Central memory CD8-positive, alpha-beta T cell (primary cell): ENCODE measurements around the gene PCBP3.
"Not testable (repeated sequence)": the region's sequence is repeated elsewhere in the genome, so short reads cannot be mapped to it uniquely, and the experiment has no call there.

ENCODE experiments used
- ATAC-seq: fragments of 150-1000 bp; cut with Tn5 transposase; replicated peaks from 2 replicates; pipeline ENCODE4 v1.10.0; 2022; ENCODE audit warnings: mild to moderate bottlenecking, moderate FRiP score, moderate number of reproducible peaks; ENCODE audit not compliant: poor library complexity, severe bottlenecking; ENCODE audit errors: extremely low read depth
- DNase-seq, 2 donors: peaks; one replicate each; pipeline ENCODE4 v3.0.0; 2021; ENCODE audit warnings: low spot score in 2 of 2
- H3K27ac Mint-ChIP-seq: one replicate; pipeline ENCODE4 v1.8.0; 2022; ENCODE audit warnings: low read depth, mild to moderate bottlenecking, moderate library complexity, mixed read lengths
- H3K27me3 Mint-ChIP-seq: one replicate; pipeline ENCODE4 v1.8.0; 2022; ENCODE audit warnings: mixed read lengths
- H3K36me3 Mint-ChIP-seq: one replicate; pipeline ENCODE4 v1.8.0; 2022; ENCODE audit warnings: mild to moderate bottlenecking, moderate library complexity, mixed read lengths; ENCODE audit not compliant: insufficient read depth
- H3K4me1 Mint-ChIP-seq: one replicate; pipeline ENCODE4 v1.8.0; 2022; ENCODE audit warnings: mixed read lengths
- H3K4me3 Mint-ChIP-seq: one replicate; pipeline ENCODE4 v1.8.0; 2022; ENCODE audit warnings: mild to moderate bottlenecking, moderate library complexity, mixed read lengths
- H3K9me3 Mint-ChIP-seq: one replicate; pipeline ENCODE4 v1.8.0; 2022; ENCODE audit warnings: mixed read lengths

PCBP3 gene

GRCh38 chr21:45695086-45695485 is 51.6 kb downstream of the PCBP3 start:
- Mint-ChIP-seq H3K27me3 (peaks cover 34% of the 10 kb centered on the region), H3K27ac (no peak overlapping the region), H3K36me3 (no peaks in the 10 kb centered on the region), H3K4me3 (no peak overlapping the region), H3K4me1 (no peaks in the 10 kb centered on the region), H3K9me3 (no peaks in the 10 kb centered on the region)
- ATAC-seq = no peak
- DNase-seq = no peak

DNA sequence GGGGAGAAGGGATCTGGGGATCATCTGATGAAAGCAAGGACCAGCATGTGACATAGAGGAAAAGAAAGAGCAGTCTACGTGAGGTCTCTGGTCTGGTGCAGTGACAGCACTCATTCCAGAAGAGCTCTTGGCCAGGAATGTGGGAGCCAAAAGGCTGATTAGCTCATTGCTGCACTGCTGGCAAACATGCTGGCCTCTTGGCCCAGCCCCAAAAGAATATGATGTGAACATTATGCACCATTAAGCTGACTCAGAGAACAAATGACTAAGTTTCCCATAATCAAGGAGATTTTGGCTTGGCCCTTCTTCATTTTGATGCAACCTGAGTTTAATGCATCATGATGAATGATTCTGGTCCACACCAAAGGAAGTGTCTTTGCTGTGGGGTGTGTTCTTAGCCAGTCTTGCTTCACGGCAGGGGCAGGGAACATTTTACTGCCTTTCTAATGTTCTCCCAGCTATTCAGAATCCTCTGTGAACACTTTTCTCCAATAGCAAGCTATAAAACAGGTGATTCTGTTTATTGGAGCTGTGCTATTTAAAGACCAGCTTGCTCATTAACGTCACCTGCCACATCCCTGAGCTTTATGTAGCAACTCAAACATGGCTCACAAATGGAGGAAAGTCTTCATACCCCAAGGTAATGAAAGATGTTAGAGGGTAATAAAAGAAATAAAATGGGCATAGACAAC is 55.1 kb downstream of the PCBP3 start:
- no peaks in the 10 kb centered on the region for H3K9me3 Mint-ChIP-seq
- H3K27ac Mint-ChIP-seq = no peak overlapping the region
- ATAC-seq (no peak), DNase-seq (no peak)
- peaks cover 15% of the 10 kb centered on the region for H3K27me3 Mint-ChIP-seq
- H3K4me1 Mint-ChIP-seq = no peaks in the 10 kb centered on the region
- H3K36me3 Mint-ChIP-seq = no peaks in the 10 kb centered on the region
- H3K4me3 Mint-ChIP-seq = no peak overlapping the region

- Mint-ChIP-seq H3K9me3 (no peaks in the 10 kb centered on the region), H3K27me3 (peaks cover 15% of the 10 kb centered on the region), H3K4me1 (no peaks in the 10 kb centered on the region), H3K36me3 (no peaks in the 10 kb centered on the region), H3K4me3 (no peak overlapping the region), H3K27ac (no peak overlapping the region)
- DNase-seq = no peak
- ATAC-seq = no peak
Observed at GRCh38 chr21:45699251-45699942, 55.9 kb downstream of the PCBP3 start.

- H3K27ac Mint-ChIP-seq = no peak overlapping the region
Observed at GRCh38 chr21:45699966-45700365, 56.4 kb downstream of the PCBP3 start.

GRCh38 chr21:45700461-45700860 is 56.9 kb downstream of the PCBP3 start:
- Mint-ChIP-seq H3K4me1 (no peaks in the 10 kb centered on the region), H3K27me3 (peaks cover 15% of the 10 kb centered on the region), H3K36me3 (no peaks in the 10 kb centered on the region), H3K4me3 (no peak overlapping the region), H3K27ac (no peak overlapping the region), H3K9me3 (no peaks in the 10 kb centered on the region)
- ATAC-seq (no peak), DNase-seq (no peak)

More at GRCh38 chr21:45699966-45700365, 56.4 kb downstream of the PCBP3 start:
- Mint-ChIP-seq H3K4me3 (no peak overlapping the region), H3K36me3 (no peaks in the 10 kb centered on the region), H3K9me3 (no peaks in the 10 kb centered on the region), H3K27me3 (peaks cover 15% of the 10 kb centered on the region), H3K4me1 (no peaks in the 10 kb centered on the region)
- ATAC-seq (no peak), DNase-seq (no peak)

DNA sequence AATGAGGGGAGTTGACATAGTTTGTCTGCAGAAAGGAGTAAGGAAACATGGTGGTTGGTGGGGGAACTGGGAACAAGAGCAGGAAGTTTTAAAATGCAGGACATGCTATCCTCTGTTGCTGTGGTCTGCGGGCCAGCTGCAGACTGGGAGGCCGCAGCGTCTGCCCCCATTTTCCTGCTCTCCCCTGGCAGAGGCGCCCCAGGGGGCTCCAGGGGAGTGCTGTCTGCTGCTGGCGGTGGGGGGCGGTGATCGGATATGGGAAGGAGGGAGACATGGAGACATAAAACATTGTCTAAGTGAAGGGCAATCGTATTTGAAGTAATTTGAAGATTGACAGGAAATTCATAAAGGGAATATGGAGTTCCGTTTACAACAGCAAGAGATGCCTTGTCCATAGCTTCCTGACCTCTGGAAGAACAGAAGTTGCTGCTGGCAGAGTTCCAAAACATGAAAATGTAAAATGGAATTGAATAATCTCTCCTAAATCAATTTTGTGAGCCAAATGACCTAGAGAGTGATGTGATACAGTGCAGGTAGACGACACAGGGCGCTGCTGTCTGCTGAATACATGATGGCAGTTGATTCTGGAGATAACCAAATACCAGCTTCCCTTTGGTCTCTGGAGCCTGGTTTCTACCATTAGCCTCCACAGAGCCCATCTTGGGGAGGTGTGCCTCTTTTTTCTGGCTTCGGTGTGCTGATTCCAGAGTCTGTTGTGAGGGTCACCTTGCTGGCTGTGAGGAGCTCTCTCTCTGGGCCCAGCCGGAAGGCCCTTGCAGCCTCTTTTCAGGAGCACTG is 61.0 kb downstream of the PCBP3 start:
- no peak for DNase-seq
- no peak for ATAC-seq
- no peak overlapping the region for H3K27ac Mint-ChIP-seq
- H3K9me3 Mint-ChIP-seq = no peaks in the 10 kb centered on the region
- no peak overlapping the region for H3K4me3 Mint-ChIP-seq
- H3K4me1 Mint-ChIP-seq = no peaks in the 10 kb centered on the region
- H3K36me3 Mint-ChIP-seq = no peaks in the 10 kb centered on the region
- peaks cover 24% of the 10 kb centered on the region for H3K27me3 Mint-ChIP-seq

- Mint-ChIP-seq H3K27me3 (peaks cover 24% of the 10 kb centered on the region), H3K4me1 (no peaks in the 10 kb centered on the region), H3K27ac (no peak overlapping the region), H3K9me3 (peaks cover 6% of the 10 kb centered on the region), H3K4me3 (no peak overlapping the region), H3K36me3 (no peaks in the 10 kb centered on the region)
- ATAC-seq = no peak
- no peak for DNase-seq
Observed at GRCh38 chr21:45706299-45706698, 62.8 kb downstream of the PCBP3 start.

DNA sequence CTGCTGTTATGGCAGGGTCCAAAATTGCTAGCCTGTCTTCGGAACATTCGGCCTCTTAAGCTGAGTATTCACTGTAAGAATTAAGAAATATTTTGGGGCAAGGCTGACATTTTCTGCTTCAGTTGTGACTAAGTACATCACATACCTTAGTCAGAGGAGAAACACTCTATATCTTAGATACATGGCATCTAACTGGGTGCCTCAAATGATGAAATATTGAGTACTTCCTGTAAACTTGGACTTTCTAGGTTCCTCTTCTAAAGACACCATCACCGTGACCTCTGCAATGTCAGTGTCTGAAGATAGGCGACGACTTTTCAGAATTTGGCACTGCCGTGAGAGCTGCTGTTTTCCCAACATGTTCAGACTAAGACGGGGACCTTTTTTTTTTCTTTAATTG is 65.6 kb downstream of the PCBP3 start:
- peaks cover 13% of the 10 kb centered on the region for H3K9me3 Mint-ChIP-seq
- H3K27ac Mint-ChIP-seq = no peak overlapping the region
- H3K4me3 Mint-ChIP-seq = no peak overlapping the region
- no peaks in the 10 kb centered on the region for H3K36me3 Mint-ChIP-seq
- no peak for DNase-seq
- no peak for ATAC-seq
- H3K4me1 Mint-ChIP-seq = no peaks in the 10 kb centered on the region
- H3K27me3 Mint-ChIP-seq = peaks cover 28% of the 10 kb centered on the region

- no peak overlapping the region for H3K27ac Mint-ChIP-seq
Observed at GRCh38 chr21:45709696-45710268, 66.3 kb downstream of the PCBP3 start.

DNA sequence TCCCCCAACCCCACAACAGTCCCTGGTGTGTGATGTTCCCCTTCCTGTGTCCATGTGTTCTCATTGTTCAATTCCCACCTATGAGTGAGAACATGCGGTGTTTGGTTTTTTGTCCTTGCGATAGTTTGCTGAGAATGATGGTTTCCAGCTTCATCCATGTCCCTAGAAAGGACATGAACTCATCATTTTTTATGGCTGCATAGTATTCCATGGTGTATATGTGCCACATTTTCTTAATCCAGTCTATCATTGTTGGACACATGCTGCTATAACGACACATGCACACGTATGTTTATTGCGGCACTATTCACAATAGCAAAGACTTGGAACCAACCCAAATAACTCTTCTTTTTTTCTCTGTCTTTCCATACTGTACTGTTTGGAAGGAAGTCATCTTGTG is 66.8 kb downstream of the PCBP3 start:
- H3K9me3 Mint-ChIP-seq = peaks cover 13% of the 10 kb centered on the region
- not testable (repeated sequence) for H3K4me3 Mint-ChIP-seq, H3K27ac Mint-ChIP-seq, H3K4me1 Mint-ChIP-seq, H3K36me3 Mint-ChIP-seq, DNase-seq, ATAC-seq
- H3K27me3 Mint-ChIP-seq = peaks cover 33% of the 10 kb centered on the region

More at GRCh38 chr21:45709696-45710268, 66.3 kb downstream of the PCBP3 start:
- Mint-ChIP-seq H3K4me1 (no peaks in the 10 kb centered on the region), H3K4me3 (no peak overlapping the region), H3K9me3 (peaks cover 13% of the 10 kb centered on the region), H3K36me3 (no peaks in the 10 kb centered on the region), H3K27me3 (peaks cover 28% of the 10 kb centered on the region)
- ATAC-seq = no peak
- no peak for DNase-seq

GRCh38 chr21:45713613-45714012 is 70.1 kb downstream of the PCBP3 start:
- peaks cover 13% of the 10 kb centered on the region for H3K9me3 Mint-ChIP-seq
- no peaks in the 10 kb centered on the region for H3K4me1 Mint-ChIP-seq
- no peak overlapping the region for H3K27ac Mint-ChIP-seq
- DNase-seq = no peak
- H3K4me3 Mint-ChIP-seq = no peak overlapping the region
- H3K27me3 Mint-ChIP-seq = peaks cover 54% of the 10 kb centered on the region
- no peak for ATAC-seq
- no peaks in the 10 kb centered on the region for H3K36me3 Mint-ChIP-seq

DNA sequence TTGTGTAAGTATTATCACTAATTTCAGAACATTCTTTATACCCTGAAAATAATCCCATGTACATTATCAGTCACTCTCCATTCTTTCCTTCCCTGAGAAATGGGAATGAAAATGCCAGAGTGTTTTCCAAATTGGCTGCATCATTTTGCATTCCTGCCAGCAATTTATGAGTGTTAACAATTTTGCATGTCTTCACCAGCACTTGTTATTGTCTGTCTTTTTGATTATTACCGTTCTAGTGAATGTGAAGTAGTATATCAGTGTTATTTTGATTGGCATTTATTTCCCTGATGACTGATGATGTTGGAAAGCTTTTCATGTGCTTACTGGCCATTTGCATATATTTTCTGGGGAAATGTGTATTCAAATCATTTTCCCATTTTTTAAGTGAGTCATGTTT is 71.9 kb downstream of the PCBP3 start:
- no peaks in the 10 kb centered on the region for H3K36me3 Mint-ChIP-seq
- H3K27ac Mint-ChIP-seq = no peak overlapping the region
- DNase-seq (no peak), ATAC-seq (no peak)
- H3K27me3 Mint-ChIP-seq = peaks cover 68% of the 10 kb centered on the region
- no peaks in the 10 kb centered on the region for H3K4me1 Mint-ChIP-seq
- no peak overlapping the region for H3K4me3 Mint-ChIP-seq
- H3K9me3 Mint-ChIP-seq = peaks cover 11% of the 10 kb centered on the region
